ENCODE measurements around the gene NEUROG1.

The NEUROG1 gene

GRCh38 chr5:135493406-135494180, 42.2 kb downstream of the NEUROG1 start:
- H3K9ac ChIP-seq (ENCODE audit: low read depth, low read length, poor library complexity, severe bottlenecking), result no peak overlapping the region
- TF ChIP-seq CTCF (conservative IDR thresholded peaks at IDR 0.05; ENCODE audit: low read length) (no peak), EZH2phosphoT487 (IDR thresholded peaks at IDR 0.05; ENCODE audit: borderline replicate concordance) (no peak)
- no peaks in the 10 kb centered on the region for H3K27me3 ChIP-seq (ENCODE audit: insufficient read depth, low read length, poor library complexity, severe bottlenecking)
- H3K79me2 ChIP-seq (ENCODE audit: insufficient read depth, low read length), result no peaks in the 10 kb centered on the region
- no peaks in the 10 kb centered on the region for H4K20me1 ChIP-seq (ENCODE audit: insufficient read depth, low read length, poor library complexity, severe bottlenecking)
- no peak overlapping the region for H2AFZ ChIP-seq (ENCODE audit: low read length)
- no peaks in the 10 kb centered on the region for H3K9me3 ChIP-seq (ENCODE audit: insufficient read depth, low read depth, low read length)
- no peak overlapping the region for H3K4me2 ChIP-seq (ENCODE audit: low read depth, low read length, poor library complexity, severe bottlenecking)
- H3K9me2 ChIP-seq (replicated peaks; ENCODE audit: low read depth, low read length), result no peaks in the 10 kb centered on the region
- no peak overlapping the region for H3K4me3 ChIP-seq (ENCODE audit: low read length, poor library complexity, severe bottlenecking)
- no peaks in the 10 kb centered on the region for H3K4me1 ChIP-seq (ENCODE audit: insufficient read depth, low read length, poor library complexity, severe bottlenecking)
- H3F3A ChIP-seq (ENCODE audit: low read depth), result no peaks in the 10 kb centered on the region
- H3K36me3 ChIP-seq (ENCODE audit: insufficient read depth, low read length), result no peaks in the 10 kb centered on the region

- Histone ChIP-seq H2AFZ (ENCODE audit: low read length) (no peak overlapping the region), H3K27me3 (ENCODE audit: insufficient read depth, low read length, poor library complexity, severe bottlenecking) (no peaks in the 10 kb centered on the region), H4K20me1 (ENCODE audit: insufficient read depth, low read length, poor library complexity, severe bottlenecking) (no peaks in the 10 kb centered on the region), H3F3A (ENCODE audit: low read depth) (no peaks in the 10 kb centered on the region), H3K79me2 (ENCODE audit: insufficient read depth, low read length) (no peaks in the 10 kb centered on the region), H3K4me2 (ENCODE audit: low read depth, low read length, poor library complexity, severe bottlenecking) (no peak overlapping the region), H3K9me3 (ENCODE audit: insufficient read depth, low read depth, low read length) (no peaks in the 10 kb centered on the region), H3K9me2 (replicated peaks; ENCODE audit: low read depth, low read length) (no peaks in the 10 kb centered on the region), H3K4me1 (ENCODE audit: insufficient read depth, low read length, poor library complexity, severe bottlenecking) (no peaks in the 10 kb centered on the region), H3K4me3 (ENCODE audit: low read length, poor library complexity, severe bottlenecking) (no peak overlapping the region), H3K9ac (ENCODE audit: low read depth, low read length, poor library complexity, severe bottlenecking) (no peak overlapping the region), H3K36me3 (ENCODE audit: insufficient read depth, low read length) (no peaks in the 10 kb centered on the region)
- TF ChIP-seq CTCF (conservative IDR thresholded peaks at IDR 0.05; ENCODE audit: low read length) (no peak), EZH2phosphoT487 (IDR thresholded peaks at IDR 0.05; ENCODE audit: borderline replicate concordance) (no peak)
Observed at GRCh38 chr5:135492319-135492626, 43.5 kb downstream of the NEUROG1 start.

GRCh38 chr5:135491552-135492318, 44.0 kb downstream of the NEUROG1 start:
- Histone ChIP-seq H3K79me2 (ENCODE audit: insufficient read depth, low read length) (no peaks in the 10 kb centered on the region), H3K9me3 (ENCODE audit: insufficient read depth, low read depth, low read length) (no peaks in the 10 kb centered on the region), H3K36me3 (ENCODE audit: insufficient read depth, low read length) (no peaks in the 10 kb centered on the region), H3K4me1 (ENCODE audit: insufficient read depth, low read length, poor library complexity, severe bottlenecking) (no peaks in the 10 kb centered on the region), H2AFZ (ENCODE audit: low read length) (no peak overlapping the region), H3K9ac (ENCODE audit: low read depth, low read length, poor library complexity, severe bottlenecking) (no peak overlapping the region), H4K20me1 (ENCODE audit: insufficient read depth, low read length, poor library complexity, severe bottlenecking) (no peaks in the 10 kb centered on the region), H3K4me3 (ENCODE audit: low read length, poor library complexity, severe bottlenecking) (no peak overlapping the region), H3K9me2 (replicated peaks; ENCODE audit: low read depth, low read length) (no peaks in the 10 kb centered on the region), H3K27me3 (ENCODE audit: insufficient read depth, low read length, poor library complexity, severe bottlenecking) (no peaks in the 10 kb centered on the region), H3F3A (ENCODE audit: low read depth) (no peaks in the 10 kb centered on the region), H3K4me2 (ENCODE audit: low read depth, low read length, poor library complexity, severe bottlenecking) (no peak overlapping the region)
- TF ChIP-seq EZH2phosphoT487 (IDR thresholded peaks at IDR 0.05; ENCODE audit: borderline replicate concordance) (no peak), CTCF (conservative IDR thresholded peaks at IDR 0.05; ENCODE audit: low read length) (no peak)

Measured in Loucy (cell line).